ENCODE data around the gene CCDC177.

CCDC177 gene

DNA sequence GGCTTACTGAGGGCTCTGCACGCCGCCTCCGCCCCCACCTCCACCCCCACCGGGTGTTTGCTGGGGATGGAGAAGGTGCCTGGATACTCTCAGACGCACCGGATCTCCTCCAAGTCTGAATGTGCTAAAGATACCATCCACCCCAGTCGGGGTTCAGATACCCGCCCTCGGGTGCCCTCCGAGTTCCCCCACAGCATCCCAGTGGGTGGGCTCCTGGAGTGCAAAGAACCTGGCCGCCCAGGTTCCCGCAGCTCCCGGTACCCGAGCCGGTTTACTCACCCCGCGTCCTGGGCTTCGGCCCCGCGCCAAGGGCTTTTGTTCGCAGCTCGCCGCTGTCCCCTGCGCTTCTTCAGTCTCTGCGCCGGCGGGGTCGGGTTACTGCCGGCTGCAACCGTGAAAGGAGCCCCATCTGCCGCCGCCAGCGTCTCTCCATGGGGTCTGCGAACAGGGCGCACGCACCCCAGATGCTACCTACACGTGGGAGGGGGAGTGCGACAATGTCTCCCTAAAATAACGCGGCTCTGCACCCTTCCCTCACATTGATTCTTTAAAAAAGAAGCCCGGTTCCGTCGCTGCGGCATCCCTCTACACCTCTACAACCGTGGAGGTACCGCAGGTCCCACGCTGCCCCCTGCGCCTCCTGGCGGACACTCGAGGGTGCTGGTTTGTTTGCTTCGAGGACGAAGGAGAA lies at the start of gene CCDC177:
Gene CCDC177, minus strand, starts transcription at position 609 of the 691 bp plus-strand sequence. CDS start 1,249 bp downstream, outside the sequence.
- DNase-seq (ENCODE audit: low read depth in 2 of 2, low spot score in 1 of 2), result peak; percentile 46 to 59

- no peak for DNase-seq (ENCODE audit: low read depth in 2 of 2, low spot score in 1 of 2)
These were observed 49.5 kb upstream of the CCDC177 start for GRCh38 chr14:69624136-69624535.

- no peak for DNase-seq (ENCODE audit: low read depth in 2 of 2, low spot score in 1 of 2)
These were observed 46.3 kb upstream of the CCDC177 start for GRCh38 chr14:69620981-69621380.

GRCh38 chr14:69620211-69620611 lies 45.5 kb upstream of the CCDC177 start:
- DNase-seq (ENCODE audit: low read depth in 2 of 2, low spot score in 1 of 2), result no peak

GRCh38 chr14:69619012-69619411 lies 44.3 kb upstream of the CCDC177 start:
- DNase-seq (ENCODE audit: low read depth in 2 of 2, low spot score in 1 of 2), result no peak

DNA sequence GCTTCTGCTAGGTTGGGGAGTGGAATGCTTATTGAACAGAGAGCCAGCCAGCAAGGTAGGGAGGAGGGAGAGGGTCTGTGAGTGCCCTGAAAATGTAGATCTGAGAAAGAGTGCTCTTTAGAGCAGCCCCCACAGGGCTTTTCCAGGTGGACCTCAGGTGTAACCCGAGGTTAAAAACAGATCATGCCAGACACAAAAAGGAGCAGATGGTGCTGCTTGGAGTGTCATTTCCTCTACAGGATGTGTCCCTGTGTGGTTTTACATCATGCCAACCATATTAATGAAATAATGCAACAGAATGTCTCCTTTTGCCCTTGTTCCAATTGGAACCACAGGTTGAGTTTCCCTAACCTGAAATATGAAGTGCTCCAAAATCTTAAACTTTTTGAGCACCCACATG lies 43.1 kb upstream of the CCDC177 start:
- no peak for DNase-seq (ENCODE audit: low read depth in 2 of 2, low spot score in 1 of 2)

GRCh38 chr14:69616408-69616773 lies 41.7 kb upstream of the CCDC177 start:
- DNase-seq (ENCODE audit: low read depth in 2 of 2, low spot score in 1 of 2), result no peak

GRCh38 chr14:69615496-69616407 lies 41.1 kb upstream of the CCDC177 start:
- DNase-seq (ENCODE audit: low read depth in 2 of 2, low spot score in 1 of 2), result no peak

DNA sequence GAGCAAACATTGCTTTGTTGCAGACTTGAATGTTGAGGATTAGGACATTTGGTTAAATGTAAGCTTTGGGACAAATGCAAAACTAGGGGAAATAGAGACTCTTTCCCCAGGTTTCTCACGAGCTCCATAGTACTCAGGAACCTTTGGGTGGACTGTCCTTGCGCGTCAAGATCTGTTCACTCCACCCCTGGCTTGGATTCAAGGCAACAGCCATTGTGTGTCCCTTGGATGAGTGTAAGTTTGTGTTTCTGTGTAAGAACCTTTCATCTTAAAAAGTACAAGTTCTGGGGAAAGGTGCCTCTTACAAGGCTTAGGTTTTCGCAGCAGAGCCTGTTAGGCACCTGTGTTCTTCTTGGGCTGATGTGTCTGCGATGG lies 40.4 kb upstream of the CCDC177 start:
- no peak for DNase-seq (ENCODE audit: low read depth in 2 of 2, low spot score in 1 of 2)

DNA sequence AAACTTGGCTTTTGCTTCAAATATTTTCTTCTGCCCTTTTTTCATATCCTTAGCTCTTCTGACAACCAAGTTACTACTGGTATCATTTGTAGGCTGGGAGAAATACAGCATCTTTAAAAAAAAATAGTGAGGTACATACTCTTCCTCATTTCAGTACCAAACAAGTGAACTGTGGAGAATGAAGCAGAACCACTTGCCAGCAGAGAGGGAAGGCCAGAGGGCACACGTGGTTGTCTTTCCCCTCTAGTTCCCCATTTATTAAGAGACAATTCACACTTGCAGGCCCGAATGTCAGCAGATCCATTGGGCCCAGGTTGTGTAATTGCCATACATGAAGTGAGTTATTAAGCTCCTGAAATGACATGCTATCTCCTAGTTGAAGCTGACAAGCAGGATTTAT lies 39.9 kb upstream of the CCDC177 start:
- DNase-seq (ENCODE audit: low read depth in 2 of 2, low spot score in 1 of 2), result no peak

DNA sequence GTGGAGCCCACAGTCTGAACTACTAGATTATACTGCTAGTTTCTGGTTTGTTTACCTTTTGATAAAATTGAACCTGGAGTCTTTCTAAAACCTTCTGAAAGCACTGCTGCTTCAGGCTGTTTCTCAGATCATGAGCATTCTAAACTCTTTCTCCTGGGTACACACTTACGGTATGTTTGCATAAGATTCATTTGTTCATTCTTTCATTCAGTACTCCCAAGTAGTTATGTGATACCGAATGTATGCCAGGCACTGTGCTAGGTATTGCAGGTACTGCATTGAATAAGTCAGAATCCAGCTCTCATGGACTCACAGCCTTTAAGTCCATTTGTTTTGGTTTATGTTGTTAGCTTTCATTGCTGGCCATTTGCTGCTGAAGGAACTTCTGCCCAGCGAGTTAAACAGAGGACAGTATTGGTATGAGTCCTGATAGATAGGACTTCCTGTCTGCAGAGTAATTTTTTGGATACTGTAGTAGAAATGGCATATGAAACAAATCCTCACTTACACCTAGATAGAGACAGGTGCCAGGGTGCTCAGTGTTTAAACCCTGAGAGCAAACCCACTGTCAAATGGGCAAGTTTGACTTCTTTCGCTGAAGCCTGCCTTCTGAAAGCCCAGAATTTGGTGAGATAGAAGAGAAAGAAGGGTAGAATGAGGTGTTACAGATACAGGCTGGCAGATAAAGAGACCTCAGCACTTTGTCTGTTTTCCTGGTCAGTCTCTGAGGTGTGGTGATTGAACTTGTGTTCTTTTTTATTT lies 38.8 kb upstream of the CCDC177 start:
- DNase-seq (ENCODE audit: low read depth in 2 of 2, low spot score in 1 of 2), result no peak

DNA sequence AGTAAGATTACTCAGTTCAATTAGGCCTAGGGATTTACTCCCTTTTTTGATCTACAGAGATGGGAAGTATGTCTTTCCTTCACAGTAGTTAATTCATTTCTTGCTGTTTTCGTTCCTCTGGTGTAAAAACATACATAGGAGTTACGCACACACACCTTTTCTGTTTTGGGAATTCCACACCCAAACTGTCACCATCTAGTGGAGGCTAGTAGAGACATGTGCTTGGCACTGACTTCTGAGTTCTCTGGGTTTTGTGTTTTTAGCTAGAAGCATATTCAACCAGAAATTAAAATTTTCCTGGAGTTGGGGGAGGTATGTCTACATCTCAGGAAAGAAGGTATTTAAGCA lies 38.1 kb upstream of the CCDC177 start:
- DNase-seq (ENCODE audit: low read depth in 2 of 2, low spot score in 1 of 2), result no peak

- DNase-seq (ENCODE audit: low read depth in 2 of 2, low spot score in 1 of 2), result no peak
These were observed 37.5 kb upstream of the CCDC177 start for GRCh38 chr14:69612014-69612782.

- peak; percentile 68 to 78 for DNase-seq (ENCODE audit: low read depth in 2 of 2, low spot score in 1 of 2)
These were observed 36.7 kb upstream of the CCDC177 start, which contains the start of gene SUSD6 for GRCh38 chr14:69611172-69612013. TSS of gene SUSD6 (plus strand) at chr14:69611596. CDS start at chr14:69658593, 46,997 bp downstream.

- no peak for DNase-seq (ENCODE audit: low read depth in 2 of 2, low spot score in 1 of 2)
These were observed 36.2 kb upstream of the CCDC177 start for GRCh38 chr14:69610874-69611171.

DNA sequence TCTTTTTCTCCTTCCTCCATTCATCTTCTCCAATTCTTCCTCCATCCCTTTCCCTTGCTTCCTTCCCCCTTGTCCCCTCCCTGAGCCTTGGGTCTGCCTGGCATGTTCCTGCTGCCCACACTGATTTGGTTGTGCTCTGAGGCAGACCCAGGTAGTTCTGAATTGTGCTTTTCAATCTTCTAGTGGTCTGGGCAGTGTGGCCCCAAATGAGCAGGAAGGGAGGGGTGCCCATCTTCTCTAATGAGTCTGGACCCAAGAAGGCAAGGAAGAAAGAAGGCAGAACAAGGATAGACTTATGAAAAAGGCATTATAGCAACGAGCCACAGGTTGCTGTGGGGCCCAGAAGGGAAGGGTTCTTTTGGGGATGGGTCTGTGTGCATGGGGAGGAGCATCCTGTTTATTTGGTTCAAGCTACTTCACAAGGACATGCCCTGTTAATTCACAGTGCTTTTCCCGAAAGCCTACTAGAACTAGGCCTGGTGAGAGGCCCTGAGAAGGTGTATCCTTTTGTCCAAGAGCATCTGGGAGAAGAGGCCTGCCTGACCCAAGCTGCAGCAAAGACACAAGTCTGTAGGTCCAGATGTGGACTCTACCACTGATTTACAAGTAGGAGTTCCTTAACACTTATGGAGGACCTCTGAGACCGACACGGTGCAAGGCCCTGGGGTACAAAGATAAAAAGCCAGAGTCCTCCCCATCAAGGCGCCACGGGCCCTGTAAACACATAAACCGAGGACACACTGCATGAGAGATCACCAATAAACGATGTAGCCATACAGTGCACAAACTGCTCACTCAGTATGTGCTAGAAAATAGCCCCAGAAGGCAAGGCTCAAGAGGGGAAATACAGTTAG lies 35.6 kb upstream of the CCDC177 start:
- no peak for DNase-seq (ENCODE audit: low read depth in 2 of 2, low spot score in 1 of 2)

- DNase-seq (ENCODE audit: low read depth in 2 of 2, low spot score in 1 of 2), result no peak
These were observed 31.9 kb upstream of the CCDC177 start for GRCh38 chr14:69606258-69607184.

- no peak for DNase-seq (ENCODE audit: low read depth in 2 of 2, low spot score in 1 of 2)
These were observed 31.1 kb upstream of the CCDC177 start for GRCh38 chr14:69605738-69606137.
